CD4-positive, alpha-beta memory T cell (primary cell): ENCODE measurements around the gene SRA1. TPM values are rescaled to one million over a fixed set of nuclear protein-coding genes. Genes with fewer than 3 reads are reported as not detected.
"Not testable (repeated sequence)": the region's sequence is repeated elsewhere in the genome, so short reads cannot be mapped to it uniquely, and the experiment has no call there.

Experiments used
- CTCF ChIA-PET: fragments of 350-600 bp; sonication (Branson Sonifier 250); formaldehyde crosslinking; loops from one replicate; lab custom pipeline; 2021; ENCODE audit warnings: inconsistent platforms; ENCODE audit not compliant: partially characterized antibody; lab: Charles Lee
- POLR2A ChIA-PET: fragments of 350-600 bp; sonication (Branson Sonifier 250); formaldehyde crosslinking; loops from one replicate; lab custom pipeline; 2021; ENCODE audit not compliant: partially characterized antibody; lab: Charles Lee
- DNase-seq, 5 donors: peaks; one replicate each; pipeline versions ENCODE4 v3.0.0 to v3.0.0-alpha.2; 2020 to 2022; ENCODE audit warnings: mixed read lengths in 1 of 5
- H3K27ac ChIP-seq: one replicate; pipeline ENCODE4 v1.7.0; 2013; ENCODE audit warnings: low read depth, low read length
- H3K27me3 ChIP-seq: 2 replicates; pipeline ENCODE4 v1.7.0; 2013; ENCODE audit warnings: mild to moderate bottlenecking, low read length, moderate library complexity; ENCODE audit not compliant: insufficient read depth
- H3K36me3 ChIP-seq: 2 replicates; pipeline ENCODE4 v1.7.0; 2013; ENCODE audit warnings: mild to moderate bottlenecking, low read length, moderate library complexity; ENCODE audit not compliant: insufficient read depth
- H3K4me1 ChIP-seq: 2 replicates; pipeline ENCODE4 v1.7.0; 2013; ENCODE audit warnings: mild to moderate bottlenecking, low read length, moderate library complexity; ENCODE audit not compliant: insufficient read depth
- H3K4me3 ChIP-seq, 2 donors: one replicate each; pipeline ENCODE4 v1.7.0; 2013; ENCODE audit warnings: low read length in 2 of 2, mild to moderate bottlenecking in 1 of 2
- H3K9me3 ChIP-seq, 2 donors: one replicate each; pipeline ENCODE4 v1.7.0; 2013; ENCODE audit warnings: low read length in 2 of 2, control low read depth in 1 of 2; ENCODE audit not compliant: control insufficient read depth in 1 of 2
- H3K27ac Mint-ChIP-seq, 7 donors: one replicate each; pipeline ENCODE4 v1.8.0; 2020 to 2021; ENCODE audit warnings: mixed read lengths in 7 of 7, mild to moderate bottlenecking in 6 of 7, inconsistent platforms in 3 of 7, moderate library complexity in 3 of 7
- H3K27me3 Mint-ChIP-seq, 2 donors: one replicate each; pipeline ENCODE4 v1.8.0; 2020 to 2021; ENCODE audit warnings: mixed read lengths in 2 of 2
- H3K36me3 Mint-ChIP-seq, 2 donors: one replicate each; pipeline ENCODE4 v1.8.0; 2020 to 2021; ENCODE audit warnings: mixed read lengths in 2 of 2, inconsistent platforms in 1 of 2, mild to moderate bottlenecking in 1 of 2
- H3K4me1 Mint-ChIP-seq, 4 donors: one replicate each; pipeline ENCODE4 v1.8.0; 2020 to 2021; ENCODE audit warnings: mixed read lengths in 4 of 4, mild to moderate bottlenecking in 1 of 4
- H3K4me3 Mint-ChIP-seq, 8 donors: one replicate each; pipeline ENCODE4 v1.8.0; 2020 to 2021; ENCODE audit warnings: mixed read lengths in 8 of 8, mild to moderate bottlenecking in 7 of 8, moderate library complexity in 6 of 8, inconsistent platforms in 3 of 8
- H3K9me3 Mint-ChIP-seq, 8 donors: one replicate each; pipeline ENCODE4 v1.8.0; 2020 to 2021; ENCODE audit warnings: mixed read lengths in 8 of 8, mild to moderate bottlenecking in 5 of 8, inconsistent platforms in 3 of 8, moderate library complexity in 1 of 8
- intact Hi-C: fragments of 100-400 bp; cut with micrococcal nuclease; formaldehyde crosslinking; loops from one replicate; pipeline ENCODE4 v1.15.1; 2023
- polyA plus RNA-seq, 2 donors: library from polyadenylated mRNA; unstranded; fragments of 300-500 nt; fragmentation: Illumina TruSeq; gene quantifications; one replicate each; pipeline ENCODE4 v1.2.3, GENCODE V29; 2021
- total RNA-seq, 2 experiments: library from RNA; stranded (reverse); gene quantifications; one replicate each; pipeline ENCODE4 v1.2.3, GENCODE V29; 2021

The SRA1 gene
- total and polyA plus RNA-seq, 4 experiments from 2014 or later: 24.5 to 46.8 (median 31.0) TPM

GRCh38 chr5:140598836-140599235, 41.6 kb upstream of the SRA1 start:
- peaks cover 0 to 1% of the 10 kb centered on the region in 2 donors for H3K27me3 Mint-ChIP-seq
- H3K4me1 Mint-ChIP-seq: no peaks in the 10 kb centered on the region
- intact Hi-C loops: no loop called here
- Histone ChIP-seq H3K36me3 (no peaks in the 10 kb centered on the region), H3K4me1 (no peaks in the 10 kb centered on the region), H3K4me3 (no peak overlapping the region), H3K9me3 (no peaks in the 10 kb centered on the region), H3K27me3 (no peaks in the 10 kb centered on the region), H3K27ac (no peak overlapping the region)
- H3K27ac Mint-ChIP-seq: peak overlapping the region in 1 of 7 donors; percentile 30
- no peaks in the 10 kb centered on the region for H3K36me3 Mint-ChIP-seq
- no peak overlapping the region for H3K4me3 Mint-ChIP-seq
- H3K9me3 Mint-ChIP-seq: no peaks in the 10 kb centered on the region
- ChIA-PET POLR2A (no interaction called here), CTCF (no interaction called here)
- no peak for DNase-seq

- no peaks in the 10 kb centered on the region for H3K4me1 Mint-ChIP-seq
- CTCF ChIA-PET: no interaction called here
- no peak overlapping the region for H3K4me3 Mint-ChIP-seq
- Histone ChIP-seq H3K4me3 (no peak overlapping the region), H3K27ac (no peak overlapping the region), H3K4me1 (no peaks in the 10 kb centered on the region), H3K36me3 (no peaks in the 10 kb centered on the region), H3K27me3 (no peaks in the 10 kb centered on the region), H3K9me3 (no peaks in the 10 kb centered on the region)
- H3K27me3 Mint-ChIP-seq: peaks cover 0 to 1% of the 10 kb centered on the region in 2 donors
- DNase-seq: no peak
- POLR2A ChIA-PET: no interaction called here
- H3K27ac Mint-ChIP-seq: no peak overlapping the region
- intact Hi-C loops: no loop called here
- H3K36me3 Mint-ChIP-seq: no peaks in the 10 kb centered on the region
- no peaks in the 10 kb centered on the region for H3K9me3 Mint-ChIP-seq
Measured at GRCh38 chr5:140596321-140596741, 39.1 kb upstream of the SRA1 start.

- Mint-ChIP-seq H3K27me3 (peaks cover 0 to 1% of the 10 kb centered on the region in 2 donors), H3K4me1 (no peaks in the 10 kb centered on the region), H3K4me3 (peak overlapping the region in 1 of 8 donors; percentile 10), H3K9me3 (no peaks in the 10 kb centered on the region), H3K36me3 (no peaks in the 10 kb centered on the region), H3K27ac (no peak overlapping the region)
- no peak for DNase-seq
- no peak overlapping the region for H3K27ac ChIP-seq
- ChIA-PET CTCF (no interaction called here), POLR2A (no interaction called here)
- intact Hi-C loops: no loop called here
- no peaks in the 10 kb centered on the region for H3K4me1 ChIP-seq
- H3K9me3 ChIP-seq: no peaks in the 10 kb centered on the region
- no peaks in the 10 kb centered on the region for H3K27me3 ChIP-seq
- H3K4me3 ChIP-seq: no peak overlapping the region
- H3K36me3 ChIP-seq: no peaks in the 10 kb centered on the region
Measured at GRCh38 chr5:140595538-140596300, 38.4 kb upstream of the SRA1 start.

GRCh38 chr5:140594169-140594568, 36.9 kb upstream of the SRA1 start:
- H3K9me3 Mint-ChIP-seq: no peaks in the 10 kb centered on the region
- no peak overlapping the region for H3K27ac Mint-ChIP-seq
- Histone ChIP-seq H3K9me3 (no peaks in the 10 kb centered on the region), H3K27ac (no peak overlapping the region), H3K4me3 (no peak overlapping the region), H3K27me3 (no peaks in the 10 kb centered on the region), H3K36me3 (no peaks in the 10 kb centered on the region), H3K4me1 (no peaks in the 10 kb centered on the region)
- intact Hi-C loops: no loop called here
- no peaks in the 10 kb centered on the region for H3K4me1 Mint-ChIP-seq
- DNase-seq: no peak
- no peak overlapping the region for H3K4me3 Mint-ChIP-seq
- H3K36me3 Mint-ChIP-seq: no peaks in the 10 kb centered on the region
- ChIA-PET POLR2A (no interaction called here), CTCF (no interaction called here)
- H3K27me3 Mint-ChIP-seq: no peaks in the 10 kb centered on the region

GRCh38 chr5:140593070-140593469, 35.8 kb upstream of the SRA1 start:
- H3K36me3 Mint-ChIP-seq, H3K27me3 Mint-ChIP-seq, H3K4me1 Mint-ChIP-seq, H3K4me1 ChIP-seq, CTCF ChIA-PET, H3K4me3 ChIP-seq, POLR2A ChIA-PET, H3K9me3 Mint-ChIP-seq, H3K9me3 ChIP-seq, H3K27ac ChIP-seq, DNase-seq, H3K27ac Mint-ChIP-seq, H3K27me3 ChIP-seq, intact Hi-C loops, H3K36me3 ChIP-seq: not testable (repeated sequence)
- H3K4me3 Mint-ChIP-seq: peak overlapping the region in 5 of 8 donors; percentile 32 to 64 (median 41)

- Mint-ChIP-seq H3K27me3 (no peaks in the 10 kb centered on the region), H3K27ac (no peak overlapping the region), H3K36me3 (no peaks in the 10 kb centered on the region), H3K9me3 (no peaks in the 10 kb centered on the region), H3K4me1 (no peaks in the 10 kb centered on the region), H3K4me3 (no peak overlapping the region)
- no peaks in the 10 kb centered on the region for H3K27me3 ChIP-seq
- ChIA-PET CTCF (no interaction called here), POLR2A (no interaction called here)
- intact Hi-C loops: no loop called here
- no peaks in the 10 kb centered on the region for H3K36me3 ChIP-seq
- no peaks in the 10 kb centered on the region for H3K4me1 ChIP-seq
- no peak for DNase-seq
- no peaks in the 10 kb centered on the region for H3K9me3 ChIP-seq
- no peak overlapping the region for H3K27ac ChIP-seq
- no peak overlapping the region for H3K4me3 ChIP-seq
Measured at GRCh38 chr5:140591747-140592372, 34.6 kb upstream of the SRA1 start.

- Mint-ChIP-seq H3K4me3 (no peak overlapping the region), H3K36me3 (no peaks in the 10 kb centered on the region), H3K9me3 (no peaks in the 10 kb centered on the region), H3K27me3 (no peaks in the 10 kb centered on the region), H3K4me1 (no peaks in the 10 kb centered on the region), H3K27ac (no peak overlapping the region)
- intact Hi-C loops: no loop called here
- POLR2A ChIA-PET: no interaction called here
- Histone ChIP-seq H3K27ac (no peak overlapping the region), H3K27me3 (no peaks in the 10 kb centered on the region), H3K9me3 (no peaks in the 10 kb centered on the region), H3K36me3 (no peaks in the 10 kb centered on the region), H3K4me3 (no peak overlapping the region), H3K4me1 (no peaks in the 10 kb centered on the region)
- no peak for DNase-seq
- CTCF ChIA-PET: no interaction called here
Measured at GRCh38 chr5:140590861-140591260, 33.6 kb upstream of the SRA1 start.
